Neutrophil (primary cell): Measurements from ENCODE around the gene SNX5.
A peak's percentile ranks its signal among the peaks of the same experiment; 100 is the strongest.

Experiments used
- H3K27ac ChIP-seq: fragments of 200-600 bp; sonication (generic); 2 replicates; pipeline ENCODE4 v1.5.1; 2016; ENCODE audit warnings: mild to moderate bottlenecking, moderate library complexity
- H3K27me3 ChIP-seq: fragments of 200-600 bp; sonication (generic); 2 replicates; pipeline ENCODE4 v1.6.0; 2016; ENCODE audit warnings: mild to moderate bottlenecking
- H3K36me3 ChIP-seq: fragments of 200-600 bp; sonication (generic); 2 replicates; pipeline ENCODE4 v1.5.1; 2017
- H3K4me1 ChIP-seq, 2 experiments: fragments of 200-600 bp in 1 of 2; sonication (generic) in 1 of 2; 1 replicate in 1 of 2; 2 replicates in 1 of 2; pipeline versions ENCODE4 v1.5.1 to v1.6.1; 2013 to 2016; ENCODE audit warnings: low read depth in 1 of 2, low read length in 1 of 2, mild to moderate bottlenecking in 1 of 2, moderate library complexity in 1 of 2; ENCODE audit not compliant: control insufficient read depth in 1 of 2, insufficient read depth in 1 of 2
- H3K4me3 ChIP-seq, 2 experiments: fragments of 200-600 bp in 1 of 2; sonication (generic) in 1 of 2; 1 replicate in 1 of 2; 2 replicates in 1 of 2; pipeline ENCODE4 v1.5.1; 2013 to 2016; ENCODE audit warnings: low read depth in 1 of 2, low read length in 1 of 2, mild to moderate bottlenecking in 1 of 2, moderate library complexity in 1 of 2
- H3K9me3 ChIP-seq: fragments of 200-600 bp; sonication (generic); 2 replicates; pipeline ENCODE4 v1.5.1; 2016
- CTCF ChIP-seq: fragments of 200-600 bp; sonication (generic); IDR thresholded peaks from 2 replicates; pipeline ENCODE4 v1.5.1; 2016; ENCODE audit warnings: antibody characterized with exemption

The SNX5 gene

DNA sequence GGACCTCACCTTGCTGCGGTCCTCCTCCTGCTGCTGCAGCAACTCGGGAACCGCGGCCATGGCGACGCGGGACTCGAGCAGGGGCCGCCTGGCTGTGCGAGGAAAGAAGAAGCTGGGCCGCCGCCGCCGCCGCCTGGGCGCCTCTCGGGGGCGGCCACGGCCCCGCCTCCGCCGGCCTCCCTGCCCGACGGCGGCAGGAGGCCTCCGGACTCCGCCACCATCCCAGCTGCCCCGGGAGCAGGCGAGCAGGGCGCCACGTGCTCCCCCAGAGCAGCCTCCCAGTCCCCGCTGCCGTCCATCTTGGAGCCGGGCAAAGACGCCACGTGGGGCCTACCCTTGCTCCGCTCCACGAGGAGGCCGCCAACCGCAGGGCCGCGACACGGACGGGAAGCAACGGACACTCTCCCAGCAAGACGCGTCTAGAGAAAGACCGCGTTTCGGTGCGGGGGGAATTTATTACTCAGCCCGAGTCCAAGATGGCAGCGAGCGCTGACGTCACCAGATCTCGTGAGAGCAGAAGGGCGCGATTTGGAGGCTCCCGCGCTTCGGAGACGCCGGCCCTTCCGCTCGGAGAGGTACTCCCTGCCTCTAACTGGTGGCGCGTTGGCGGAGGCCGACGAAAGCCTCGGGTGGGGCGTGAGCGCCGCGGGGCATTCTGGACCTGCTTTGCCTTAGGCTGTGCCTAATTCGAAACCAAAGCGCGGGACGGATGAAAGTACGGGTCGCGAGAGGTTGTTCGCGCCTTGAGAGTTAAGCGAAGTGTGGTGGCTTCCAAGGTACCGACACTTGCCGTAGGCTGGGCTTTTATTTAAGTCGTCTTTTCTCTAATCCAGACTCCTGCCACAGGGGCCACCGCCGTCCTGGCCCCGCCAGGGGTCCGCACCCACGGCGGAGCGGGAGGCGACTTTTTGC lies at the start of gene SNX5, which contains the start of gene MGME1:
SNX5 (minus strand) TSS at position 429 of the 912 bp plus-strand sequence; CDS start at position 60, 369 bp downstream.
MGME1 (plus strand) TSS at position 653 of the 912 bp plus-strand sequence. CDS start 842 bp downstream, outside the sequence.
- Histone ChIP-seq H3K27me3 (no peaks in the 10 kb centered on the region), H3K27ac (peak within 1 kb of the TSS; percentile 96), H3K4me3 (peak within 1 kb of the TSS; percentile 80 to 97), H3K36me3 (no peaks in the 10 kb centered on the region), H3K4me1 (peaks cover 79 to 88% of the 10 kb centered on the region in 2 experiments), H3K9me3 (no peaks in the 10 kb centered on the region)
- TF ChIP-seq CTCF: peak; percentile 31

- no peak for TF ChIP-seq CTCF
- H3K27ac ChIP-seq: no peak overlapping the region
- no peak overlapping the region for H3K4me3 ChIP-seq
- H3K9me3 ChIP-seq: no peaks in the 10 kb centered on the region
- no peaks in the 10 kb centered on the region for H3K4me1 ChIP-seq
- H3K36me3 ChIP-seq: no peaks in the 10 kb centered on the region
- H3K27me3 ChIP-seq: no peaks in the 10 kb centered on the region
Observed at GRCh38 chr20:18018100-18018499, 49.5 kb upstream of the SNX5 start.

- Histone ChIP-seq H3K27ac (no peak overlapping the region), H3K36me3 (no peaks in the 10 kb centered on the region), H3K27me3 (no peaks in the 10 kb centered on the region), H3K9me3 (no peaks in the 10 kb centered on the region), H3K4me1 (no peaks in the 10 kb centered on the region), H3K4me3 (no peak overlapping the region)
- no peak for TF ChIP-seq CTCF
Observed at GRCh38 chr20:18016772-18017171, 48.2 kb upstream of the SNX5 start.

- H3K4me1 ChIP-seq: no peaks in the 10 kb centered on the region
- no peak overlapping the region for H3K27ac ChIP-seq
- H3K36me3 ChIP-seq: no peaks in the 10 kb centered on the region
- no peak overlapping the region for H3K4me3 ChIP-seq
- TF ChIP-seq CTCF: no peak
- H3K9me3 ChIP-seq: no peaks in the 10 kb centered on the region
- no peaks in the 10 kb centered on the region for H3K27me3 ChIP-seq
Observed at GRCh38 chr20:18014411-18014810, 45.8 kb upstream of the SNX5 start.

DNA sequence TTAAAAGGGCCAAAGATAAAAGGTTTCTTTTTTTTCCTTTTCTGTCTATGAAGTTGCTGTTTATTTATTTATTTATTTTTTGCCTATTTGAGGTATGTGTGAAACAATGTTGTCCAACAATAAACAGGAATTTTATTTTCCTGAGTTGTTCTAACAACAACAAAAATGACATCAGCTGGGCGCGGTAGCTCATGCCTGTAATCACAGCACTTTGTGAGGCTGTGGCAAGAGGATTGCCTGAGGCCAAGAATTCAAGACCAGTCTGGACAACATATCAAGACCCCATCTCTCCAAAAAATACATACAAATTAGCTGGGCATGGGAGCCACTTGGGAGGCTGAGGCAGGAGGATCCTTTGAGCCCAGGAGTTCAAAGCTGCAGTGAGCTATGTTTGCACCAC lies 44.3 kb upstream of the SNX5 start:
- Histone ChIP-seq H3K4me1 (no peaks in the 10 kb centered on the region), H3K27me3 (no peaks in the 10 kb centered on the region), H3K4me3 (no peak overlapping the region), H3K9me3 (no peaks in the 10 kb centered on the region), H3K27ac (no peak overlapping the region), H3K36me3 (no peaks in the 10 kb centered on the region)
- no peak for TF ChIP-seq CTCF
